ENCODE results near the gene EIF2B2. TPM values are rescaled to one million over a fixed set of nuclear protein-coding genes. Genes with fewer than 3 reads are reported as not detected.

Gene EIF2B2
- total and polyA plus RNA-seq, 10 of the 15 experiments (the other 5 are each of a cell fraction or from before 2014, with no cell fraction given) = 17.4 to 168 (median 65.5) TPM

GRCh38 chr14:75050852-75051555 is 48.3 kb downstream of the EIF2B2 start, which contains the start of gene MLH3 (continued):
- TF ChIP-seq KLF5 (IDR thresholded peaks at IDR 0.05; ENCODE audit: partially characterized antibody) (peak; percentile 55), BMI1 (IDR thresholded peaks at IDR 0.05; ENCODE audit: borderline replicate concordance) (no peak), RAD51 (IDR thresholded peaks at IDR 0.05) (no peak), TCF12 (IDR thresholded peaks at IDR 0.05; ENCODE audit: low read depth, low read length) (peak; percentile 13; the same call in 1 of the 2 replicates), RBBP5 (conservative IDR thresholded peaks at IDR 0.05) (no peak), YY1 (IDR thresholded peaks at IDR 0.05; ENCODE audit: low read depth, low read length) (peak; percentile 64; the same call in 1 of the 2 replicates), NKRF (conservative IDR thresholded peaks at IDR 0.05) (0 out of 2 replicates have a peak, but pooled peaks have one; percentile 47), NRF1 (conservative IDR thresholded peaks at IDR 0.05; ENCODE audit: low read depth, low read length) (peak; percentile 90), HDAC2 (IDR thresholded peaks at IDR 0.05) (no peak), DPF2 (IDR thresholded peaks at IDR 0.05) (peak; percentile 71), EGR1 (IDR thresholded peaks at IDR 0.05; ENCODE audit: borderline replicate concordance in 1 of 2, low read depth in 2 of 2, low read length in 2 of 2) (0 out of 3 replicates have a peak, but pooled peaks of 1 of the 2 experiments have one; percentile 8), RB1 (IDR thresholded peaks at IDR 0.05; ENCODE audit: borderline replicate concordance) (peak; percentile 79), POLR2AphosphoS5 (IDR thresholded peaks at IDR 0.05; ENCODE audit: low read length) (peak; percentile 62; the same call in 1 of the 2 replicates), IKZF1 (conservative IDR thresholded peaks at IDR 0.05) (peak; percentile 96), EZH2 (IDR thresholded peaks at IDR 0.05; ENCODE audit: borderline replicate concordance, control insufficient read depth, low read depth, low read length) (no peak), MAX (IDR thresholded peaks at IDR 0.05; ENCODE audit: low read depth, low read length) (peak; percentile 76; the same call in 1 of the 2 replicates), SRF (IDR thresholded peaks at IDR 0.05; ENCODE audit: low read depth in 2 of 2, low read length in 2 of 2) (no peak), FOXM1 (IDR thresholded peaks at IDR 0.05; ENCODE audit: low read depth, low read length) (no peak), GATAD2B (conservative IDR thresholded peaks at IDR 0.05; ENCODE audit: low read depth) (peak; percentile 92), MTA3 (IDR thresholded peaks at IDR 0.05; ENCODE audit: borderline replicate concordance, low read length) (no peak), BCLAF1 (IDR thresholded peaks at IDR 0.05) (no peak), ZNF687 (IDR thresholded peaks at IDR 0.05) (peak; percentile 95)

Measured in GM12878 (cell line).